ENCODE results near the gene PARD6B.
"Not testable (repeated sequence)": the region's sequence is repeated elsewhere in the genome, so short reads cannot be mapped to it uniquely, and the experiment has no call there.

Gene PARD6B

GRCh38 chr20:50731055-50731929 lies at the start of gene PARD6B:
PARD6B (plus strand) TSS chr20:50731580; CDS start chr20:50731787, 207 bp downstream.
- DNase-seq (ENCODE audit: low read depth), result peak; percentile 91

DNA sequence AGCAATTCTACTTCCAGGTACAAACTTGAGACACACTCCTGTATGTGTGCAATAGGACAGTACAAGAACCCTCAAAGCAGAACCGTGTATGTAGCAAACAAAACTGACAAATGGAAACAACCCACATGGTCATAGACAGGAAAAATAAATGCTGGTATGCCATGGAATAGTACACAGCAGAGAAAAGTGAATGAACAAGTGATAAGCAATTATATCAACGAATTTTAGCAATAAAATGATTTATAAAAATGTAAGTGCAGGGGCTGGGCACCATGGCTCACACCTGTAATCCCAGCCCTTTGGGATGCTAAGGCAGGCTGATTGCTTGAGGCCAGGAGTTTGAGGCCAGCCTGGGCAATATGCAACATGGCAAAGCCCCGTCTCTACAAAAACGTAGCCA lies 49.3 kb upstream of the PARD6B start:
- no peak for DNase-seq (ENCODE audit: low read depth)

- DNase-seq (ENCODE audit: low read depth), result no peak
Observed at GRCh38 chr20:50682947-50683530, 48.3 kb upstream of the PARD6B start.

DNA sequence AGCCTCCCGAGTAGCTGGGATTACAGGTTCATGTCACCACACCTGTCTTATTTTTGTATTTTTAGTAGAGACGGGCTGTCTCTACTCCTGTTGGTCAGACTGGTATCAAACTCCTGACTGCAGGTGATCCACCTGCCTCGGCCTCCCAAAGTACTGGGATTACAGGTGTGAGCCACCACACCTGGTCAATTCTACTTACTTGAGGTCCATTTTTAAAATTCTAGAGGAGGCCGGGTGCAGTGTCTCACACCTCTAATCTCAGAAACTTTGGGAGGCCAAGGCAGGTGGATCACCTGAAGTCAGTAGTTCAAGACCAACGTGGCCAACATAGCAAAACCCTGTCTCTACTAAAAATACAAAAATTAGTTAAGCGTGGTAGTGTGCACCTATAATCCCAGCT lies 47.8 kb upstream of the PARD6B start:
- no peak for DNase-seq (ENCODE audit: low read depth)

- no peak for DNase-seq (ENCODE audit: low read depth)
Observed at GRCh38 chr20:50686821-50687220, 44.6 kb upstream of the PARD6B start.

DNA sequence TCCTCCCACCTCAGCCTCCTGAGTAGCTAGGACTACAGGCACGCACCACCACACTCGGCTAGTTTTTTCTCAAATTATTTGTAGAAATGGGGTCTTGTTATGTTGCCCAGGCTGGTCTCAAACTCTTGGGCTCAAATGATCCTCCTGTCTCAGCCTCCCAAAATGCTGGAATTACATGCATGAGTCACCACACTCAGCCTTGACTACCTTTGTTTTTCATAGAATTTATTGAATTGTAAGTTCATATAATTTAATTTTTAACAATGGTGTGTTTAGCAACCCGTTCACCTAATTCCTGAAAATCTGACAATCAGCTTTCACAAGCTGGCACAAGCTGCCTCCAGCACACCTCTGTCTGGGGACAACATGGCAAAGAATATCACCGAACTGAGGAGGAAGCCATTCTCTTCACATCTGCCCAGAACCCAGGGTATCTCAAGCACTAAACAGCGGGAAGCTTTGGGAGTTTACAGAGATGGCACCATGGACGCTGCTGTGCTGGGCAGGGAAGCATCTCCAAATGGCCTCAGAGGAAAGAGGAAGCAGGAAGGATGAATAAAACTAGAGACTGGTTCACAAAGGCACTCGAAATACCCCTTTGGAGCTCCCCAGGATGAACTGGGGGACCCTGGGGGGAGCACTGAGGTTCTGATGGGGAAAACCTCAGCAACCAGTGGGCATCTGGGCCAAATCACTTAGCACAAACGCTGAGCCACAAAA lies 43.0 kb upstream of the PARD6B start:
- no peak for DNase-seq (ENCODE audit: low read depth)

- no peak for DNase-seq (ENCODE audit: low read depth)
Observed at GRCh38 chr20:50689864-50690649, 41.3 kb upstream of the PARD6B start.

DNA sequence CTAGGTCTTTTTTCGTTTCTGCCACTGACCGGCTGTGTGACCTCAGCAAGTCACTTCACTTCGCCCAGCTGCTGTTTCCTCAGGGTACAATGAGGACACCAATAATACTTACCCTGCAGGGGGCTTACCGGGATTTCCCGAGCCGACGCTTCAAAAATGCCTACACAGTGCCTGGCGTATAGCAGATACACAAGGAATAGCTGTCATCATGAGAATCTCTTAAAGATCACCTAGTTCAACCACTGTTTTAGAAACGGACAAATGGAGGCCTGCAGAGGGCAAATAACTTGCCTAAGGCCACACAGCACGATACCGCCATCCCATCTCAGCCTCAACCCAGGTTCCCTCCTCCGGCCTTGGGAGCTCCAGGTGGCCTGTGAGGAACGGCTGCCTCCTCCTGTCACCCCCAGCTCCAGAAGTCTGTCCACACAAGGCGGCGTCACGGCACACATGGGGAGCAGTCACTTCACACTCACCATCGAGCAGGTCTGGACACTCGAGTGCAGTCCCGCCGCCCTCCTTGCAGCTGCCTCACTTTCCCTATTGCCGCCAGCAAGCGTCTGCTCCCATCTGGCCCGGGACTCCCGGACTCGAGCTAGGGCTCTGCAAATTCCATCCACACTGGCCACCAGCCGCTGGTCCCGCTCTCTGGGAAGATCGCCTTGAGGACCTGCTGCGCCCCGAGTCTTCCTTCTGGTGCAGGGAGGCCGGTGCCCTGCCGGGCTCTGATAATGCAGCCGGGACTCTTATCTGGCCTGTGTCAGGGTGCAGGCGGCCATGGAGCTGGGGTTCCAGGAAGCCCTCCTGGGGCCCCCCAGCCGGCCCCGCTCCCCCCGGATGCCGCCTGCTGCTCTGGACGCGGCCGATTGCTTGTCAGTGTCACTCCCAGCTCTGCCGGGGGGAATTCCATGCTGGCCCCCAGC lies 40.5 kb upstream of the PARD6B start, which contains the start of gene RIPOR3:
Gene RIPOR3 (minus strand): TSS at position 893 of the 923 bp plus-strand sequence. CDS start 414 bp downstream, at position 479.
- DNase-seq (ENCODE audit: low read depth), result peak; percentile 18

GRCh38 chr20:50691573-50692551 lies 39.5 kb upstream of the PARD6B start:
- DNase-seq (ENCODE audit: low read depth), result peak; percentile 57

DNA sequence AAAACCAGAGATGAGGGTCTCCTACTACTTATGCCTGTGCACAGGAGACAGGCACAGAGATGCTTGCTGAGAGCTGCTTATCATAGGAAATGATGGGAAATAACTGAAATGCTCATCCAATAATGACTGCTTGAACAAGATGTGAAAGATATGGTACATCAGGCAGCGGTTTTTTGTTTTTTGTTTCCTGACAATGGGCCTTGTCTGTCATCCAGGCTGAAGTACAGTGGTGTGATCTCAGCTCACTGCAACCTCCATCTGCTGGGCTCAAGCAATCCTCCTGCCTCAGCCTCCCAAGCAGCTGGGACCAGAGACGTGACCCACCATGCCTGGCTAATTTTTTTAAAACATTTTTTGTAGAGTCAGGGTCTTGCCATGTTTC lies 38.8 kb upstream of the PARD6B start:
- no peak for DNase-seq (ENCODE audit: low read depth)

DNA sequence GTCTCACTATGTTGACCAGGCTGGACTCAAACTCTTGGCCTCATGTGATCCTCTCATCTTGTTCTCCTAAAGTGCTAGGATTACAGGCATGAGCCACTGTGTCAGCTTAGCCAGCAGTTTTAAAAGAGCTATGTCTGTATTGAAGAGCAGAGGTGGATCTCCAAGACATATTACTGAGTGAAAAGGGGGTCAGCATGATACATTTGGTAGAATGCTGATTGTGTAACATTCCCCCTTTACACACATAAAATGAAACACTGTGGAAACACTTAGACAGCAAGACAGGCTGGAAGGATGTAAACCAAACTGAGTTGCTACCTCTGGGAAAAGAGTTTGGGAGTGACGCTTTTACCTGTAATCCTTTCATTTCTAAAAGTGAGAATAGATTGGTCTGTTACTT lies 38.4 kb upstream of the PARD6B start:
- DNase-seq (ENCODE audit: low read depth), result no peak

DNA sequence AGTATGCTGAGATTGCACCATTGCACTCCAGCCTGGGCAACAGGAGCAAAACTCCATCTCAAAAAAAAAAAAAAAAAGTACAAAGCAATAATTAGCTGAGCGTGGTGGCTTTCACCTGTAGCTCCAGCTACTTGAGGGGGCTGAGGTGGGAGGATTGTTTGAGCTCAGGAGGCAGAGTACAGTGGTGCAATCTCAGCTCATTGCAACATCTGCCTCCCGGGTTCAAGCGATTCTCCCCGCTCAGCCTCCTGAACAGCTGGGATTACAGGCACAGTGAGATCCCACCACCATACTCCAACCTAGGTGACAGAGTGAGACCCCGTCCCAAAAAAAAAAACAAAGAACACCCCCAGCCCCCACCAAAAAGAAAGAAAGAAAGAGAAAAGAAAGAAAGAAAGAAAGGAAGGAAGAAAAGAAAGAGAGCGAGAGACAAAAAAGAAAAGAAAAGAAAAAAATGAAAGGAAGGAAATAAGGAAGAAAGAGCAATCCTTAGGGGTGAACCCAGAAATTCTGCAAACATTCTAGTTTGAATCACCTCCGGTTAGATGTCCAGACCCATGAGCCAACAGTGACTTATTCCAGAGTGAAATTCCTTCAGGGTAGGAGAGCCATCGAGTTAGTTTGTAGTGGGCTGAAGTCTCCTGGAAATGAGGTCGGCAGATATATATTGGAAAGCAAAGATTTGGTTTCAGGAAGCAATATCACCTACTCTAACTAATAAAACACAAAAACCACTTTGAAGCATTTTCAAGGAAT lies 36.8 kb upstream of the PARD6B start:
- no peak for DNase-seq (ENCODE audit: low read depth)

DNA sequence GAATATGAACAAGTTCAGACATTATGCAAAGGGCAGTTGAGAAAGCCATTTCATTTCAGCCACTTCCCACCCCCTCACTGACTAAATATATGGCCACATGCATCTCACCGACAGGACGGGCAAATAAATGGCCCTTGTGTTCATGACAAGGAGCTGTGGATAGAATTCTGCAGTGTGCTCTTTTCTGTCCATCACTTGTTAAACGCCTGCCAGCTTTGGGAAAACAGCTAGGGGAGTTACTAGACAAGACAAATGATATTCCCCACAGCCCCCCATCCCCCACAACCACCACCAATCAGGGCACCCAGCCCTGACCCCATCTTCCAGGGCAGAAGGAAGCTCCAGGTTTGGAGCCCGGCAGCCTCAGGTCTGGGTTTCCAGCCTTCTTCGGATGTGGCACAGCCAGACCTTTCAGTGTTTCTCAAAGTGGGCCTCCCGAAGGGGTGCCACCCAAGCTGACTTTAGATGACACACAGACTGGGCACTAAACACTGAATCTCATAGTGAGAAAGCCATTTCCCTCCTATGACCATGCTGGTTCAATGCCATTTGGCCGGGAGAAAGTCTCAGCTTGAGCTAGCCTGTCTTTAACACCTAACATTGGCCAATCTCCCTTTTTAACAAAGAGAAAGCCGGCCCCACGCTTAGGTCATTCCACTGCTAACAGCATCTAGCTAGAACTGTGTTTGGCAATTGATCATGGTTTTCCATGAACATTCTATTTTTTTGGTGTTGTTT lies 36.1 kb upstream of the PARD6B start:
- no peak for DNase-seq (ENCODE audit: low read depth)

- not testable (repeated sequence) for DNase-seq (ENCODE audit: low read depth)
Observed at GRCh38 chr20:50698255-50698654, 33.1 kb upstream of the PARD6B start.

DNA sequence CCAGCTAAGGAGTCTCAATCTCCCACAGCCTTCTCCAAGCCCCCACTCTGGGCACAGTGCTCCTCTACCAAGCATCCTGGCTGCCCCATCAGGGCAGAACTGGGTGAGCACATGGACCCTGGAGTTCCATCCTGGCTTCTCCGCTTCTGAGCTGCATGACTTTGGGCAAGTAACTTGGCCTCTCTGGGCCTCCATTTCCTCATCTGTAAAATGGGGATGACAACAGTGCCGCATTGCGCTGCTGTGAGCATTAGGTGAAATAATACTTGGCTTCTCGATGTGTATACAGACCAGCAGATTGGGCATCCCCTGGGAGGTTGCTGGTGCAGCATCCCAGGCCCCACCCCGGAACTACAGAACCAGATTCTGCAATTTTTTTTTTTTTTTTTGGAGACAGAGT lies 31.7 kb upstream of the PARD6B start:
- DNase-seq (ENCODE audit: low read depth), result no peak

- no peak for DNase-seq (ENCODE audit: low read depth)
Observed at GRCh38 chr20:50701041-50701963, 30.1 kb upstream of the PARD6B start.

Measured in iris pigment epithelial cell (primary cell).